Uterus (tissue), 4 donors: ENCODE results near the gene CASQ1. TPM values are rescaled to one million over a fixed set of nuclear protein-coding genes. Genes with fewer than 3 reads are reported as not detected.

Experiments
- DNase-seq, 2 donors: peaks; one replicate each; pipeline ENCODE4 v3.0.0-alpha.2; 2019 to 2020
- H3K27ac ChIP-seq, 2 donors: fragments of 200-600 bp; sonication (generic); 1 replicate in 1 of 2; 2 replicates in 1 of 2; pipeline ENCODE4 v1.5.1; 2016 to 2018
- H3K27me3 ChIP-seq, 2 donors: fragments of 200-600 bp; sonication (generic); one replicate each; pipeline ENCODE4 v1.5.1; 2018 to 2019; ENCODE audit warnings: control low read depth in 1 of 2
- H3K36me3 ChIP-seq, 2 donors: fragments of 200-600 bp; sonication (generic); one replicate each; pipeline ENCODE4 v1.5.1; 2019; ENCODE audit warnings: control low read depth in 1 of 2
- H3K4me1 ChIP-seq, 2 donors: fragments of 200-600 bp; sonication (generic); one replicate each; pipeline ENCODE4 v1.5.1; 2018 to 2019; ENCODE audit warnings: control low read depth in 1 of 2
- H3K4me3 ChIP-seq, 2 donors: fragments of 200-600 bp; sonication (generic); 1 replicate in 1 of 2; 2 replicates in 1 of 2; pipeline ENCODE4 v1.5.1; 2018 to 2019; ENCODE audit warnings: mild to moderate bottlenecking in 1 of 2
- H3K9me3 ChIP-seq, 2 donors: fragments of 200-600 bp; sonication (generic); one replicate each; pipeline ENCODE4 v1.5.1; 2019; ENCODE audit warnings: control low read depth in 1 of 2
- CTCF ChIP-seq, 4 experiments: fragments of 200-600 bp in 2 of 4; fragments of 450-650 bp in 2 of 4; sonication (generic) in 2 of 4; IDR thresholded peaks; one replicate each; pipeline ENCODE4 v1.5.1; 2016 to 2019; ENCODE audit warnings: antibody characterized with exemption in 4 of 4, mild to moderate bottlenecking in 2 of 4, moderate library complexity in 1 of 4
- POLR2A ChIP-seq, 2 donors: fragments of 450-650 bp; IDR thresholded peaks; one replicate each; pipeline ENCODE4 v1.6.1; 2016; ENCODE audit warnings: antibody characterized with exemption in 2 of 2, mild to moderate bottlenecking in 1 of 2, moderate library complexity in 1 of 2
- intact Hi-C: fragments of 100-400 bp; cut with DNase I; formaldehyde crosslinking; loops from one replicate; pipeline ENCODE4 v1.15.1; 2023; ENCODE audit warnings: low total_unique reads
- total RNA-seq, 4 donors: library from RNA; depleted of rRNA in 3 of 4; stranded (reverse); fragments of >200 nt in 3 of 4; gene quantifications; one replicate each; pipeline versions ENCODE4 v1.1.0 to v1.2.4, GENCODE V29; 2014 to 2023
- donor health status: DM: yes; HTN: yes; CAD: no.

Gene CASQ1
- total RNA-seq, 4 donors from 2014 or later = 0.26 to 0.48 (median 0.34) TPM; not detected in 1

- no peak for DNase-seq
- Histone ChIP-seq H3K36me3 (no peaks in the 10 kb centered on the region), H3K4me1 (no peaks in the 10 kb centered on the region), H3K27ac (no peak overlapping the region), H3K9me3 (no peaks in the 10 kb centered on the region), H3K4me3 (no peak overlapping the region), H3K27me3 (no peaks in the 10 kb centered on the region)
- intact Hi-C loops = no loop called here
- TF ChIP-seq CTCF (IDR thresholded peaks at IDR 0.05) = no peak
- no peak for TF ChIP-seq POLR2A (IDR thresholded peaks at IDR 0.05)
Observed at GRCh38 chr1:160226623-160227022, 36.2 kb downstream of the CASQ1 start.

- intact Hi-C loops = no loop called here
- Histone ChIP-seq H3K4me1 (no peaks in the 10 kb centered on the region), H3K27ac (no peak overlapping the region), H3K27me3 (no peaks in the 10 kb centered on the region), H3K36me3 (no peaks in the 10 kb centered on the region), H3K9me3 (no peaks in the 10 kb centered on the region), H3K4me3 (no peak overlapping the region)
- TF ChIP-seq POLR2A (IDR thresholded peaks at IDR 0.05) = no peak
- TF ChIP-seq CTCF (IDR thresholded peaks at IDR 0.05) = no peak
- no peak for DNase-seq
Observed at GRCh38 chr1:160227034-160227433, 36.7 kb downstream of the CASQ1 start.

- intact Hi-C loops = no loop called here
- Histone ChIP-seq H3K4me3 (no peak overlapping the region), H3K27ac (no peak overlapping the region), H3K4me1 (no peaks in the 10 kb centered on the region), H3K27me3 (no peaks in the 10 kb centered on the region), H3K9me3 (no peaks in the 10 kb centered on the region), H3K36me3 (no peaks in the 10 kb centered on the region)
- no peak for DNase-seq
- TF ChIP-seq CTCF (IDR thresholded peaks at IDR 0.05) = no peak
- TF ChIP-seq POLR2A (IDR thresholded peaks at IDR 0.05) = no peak
Observed at GRCh38 chr1:160227561-160227960, 37.2 kb downstream of the CASQ1 start.

GRCh38 chr1:160228431-160228830 is 38.1 kb downstream of the CASQ1 start:
- no peak for TF ChIP-seq CTCF (IDR thresholded peaks at IDR 0.05)
- no peak for TF ChIP-seq POLR2A (IDR thresholded peaks at IDR 0.05)
- no peak overlapping the region for H3K27ac ChIP-seq
- no peaks in the 10 kb centered on the region for H3K9me3 ChIP-seq
- intact Hi-C loops = no loop called here
- no peak for DNase-seq
- H3K27me3 ChIP-seq = no peaks in the 10 kb centered on the region
- no peaks in the 10 kb centered on the region for H3K36me3 ChIP-seq
- no peaks in the 10 kb centered on the region for H3K4me1 ChIP-seq
- no peak overlapping the region for H3K4me3 ChIP-seq

- H3K4me3 ChIP-seq = no peak overlapping the region
- TF ChIP-seq CTCF (IDR thresholded peaks at IDR 0.05) (no peak), POLR2A (IDR thresholded peaks at IDR 0.05) (no peak)
- H3K36me3 ChIP-seq = no peaks in the 10 kb centered on the region
- H3K9me3 ChIP-seq = no peaks in the 10 kb centered on the region
- H3K4me1 ChIP-seq = no peaks in the 10 kb centered on the region
- no peak overlapping the region for H3K27ac ChIP-seq
- intact Hi-C loops = no loop called here
- H3K27me3 ChIP-seq = no peaks in the 10 kb centered on the region
- no peak for DNase-seq
Observed at GRCh38 chr1:160232911-160233310, 42.5 kb downstream of the CASQ1 start.
